ENCODE data around the gene GTF2A1. TPM values are rescaled to one million over a fixed set of nuclear protein-coding genes. Genes with fewer than 3 reads are reported as not detected.

GTF2A1 gene
- total RNA-seq, 1 donor from 2014 or later: 40.9 TPM

- H3K9me3 Mint-ChIP-seq: no peaks in the 10 kb centered on the region
- H3K4me3 Mint-ChIP-seq: no peak overlapping the region
- H3K27ac Mint-ChIP-seq: no peak overlapping the region
- DNase-seq (ENCODE audit: extremely low spot score, unreplicated experiment): no peak
- no peaks in the 10 kb centered on the region for H3K27me3 Mint-ChIP-seq
- no peak for TF ChIP-seq CTCF (conservative IDR thresholded peaks at IDR 0.05)
- H3K4me1 Mint-ChIP-seq (ENCODE audit: unreplicated experiment): no peaks in the 10 kb centered on the region
- H3K36me3 Mint-ChIP-seq: no peaks in the 10 kb centered on the region
Observed at GRCh38 chr14:81137316-81137715, 83.4 kb downstream of the GTF2A1 start.

GRCh38 chr14:81133400-81133799 is 87.4 kb downstream of the GTF2A1 start:
- no peaks in the 10 kb centered on the region for H3K9me3 Mint-ChIP-seq
- no peak for DNase-seq (ENCODE audit: extremely low spot score, unreplicated experiment)
- H3K36me3 Mint-ChIP-seq: no peaks in the 10 kb centered on the region
- H3K27ac Mint-ChIP-seq: no peak overlapping the region
- no peak for TF ChIP-seq CTCF (conservative IDR thresholded peaks at IDR 0.05)
- no peak overlapping the region for H3K4me3 Mint-ChIP-seq
- H3K4me1 Mint-ChIP-seq (ENCODE audit: unreplicated experiment): no peaks in the 10 kb centered on the region
- no peaks in the 10 kb centered on the region for H3K27me3 Mint-ChIP-seq

- TF ChIP-seq CTCF (conservative IDR thresholded peaks at IDR 0.05): no peak
- Mint-ChIP-seq H3K4me1 (ENCODE audit: unreplicated experiment) (no peaks in the 10 kb centered on the region), H3K27me3 (no peaks in the 10 kb centered on the region), H3K4me3 (no peak overlapping the region), H3K9me3 (no peaks in the 10 kb centered on the region), H3K36me3 (no peaks in the 10 kb centered on the region), H3K27ac (no peak overlapping the region)
- no peak for DNase-seq (ENCODE audit: extremely low spot score, unreplicated experiment)
Observed at GRCh38 chr14:81132468-81132867, 88.3 kb downstream of the GTF2A1 start.

- TF ChIP-seq CTCF (conservative IDR thresholded peaks at IDR 0.05): no peak
- Mint-ChIP-seq H3K9me3 (no peaks in the 10 kb centered on the region), H3K4me1 (ENCODE audit: unreplicated experiment) (no peaks in the 10 kb centered on the region), H3K27ac (no peak overlapping the region), H3K36me3 (no peaks in the 10 kb centered on the region), H3K27me3 (no peaks in the 10 kb centered on the region), H3K4me3 (no peak overlapping the region)
- DNase-seq (ENCODE audit: extremely low spot score, unreplicated experiment): no peak
Observed at GRCh38 chr14:81129242-81129641, 91.5 kb downstream of the GTF2A1 start.

GRCh38 chr14:81127785-81128184 is 93.0 kb downstream of the GTF2A1 start:
- Mint-ChIP-seq H3K36me3 (no peaks in the 10 kb centered on the region), H3K4me3 (no peak overlapping the region), H3K27me3 (no peaks in the 10 kb centered on the region), H3K9me3 (no peaks in the 10 kb centered on the region), H3K4me1 (ENCODE audit: unreplicated experiment) (no peaks in the 10 kb centered on the region), H3K27ac (no peak overlapping the region)
- no peak for TF ChIP-seq CTCF (conservative IDR thresholded peaks at IDR 0.05)
- no peak for DNase-seq (ENCODE audit: extremely low spot score, unreplicated experiment)

- no peak for DNase-seq (ENCODE audit: extremely low spot score, unreplicated experiment)
Observed at GRCh38 chr14:81125536-81125935, 95.2 kb downstream of the GTF2A1 start.

More at GRCh38 chr14:81125536-81125935, 95.2 kb downstream of the GTF2A1 start:
- Mint-ChIP-seq H3K9me3 (no peaks in the 10 kb centered on the region), H3K36me3 (no peaks in the 10 kb centered on the region), H3K4me1 (ENCODE audit: unreplicated experiment) (no peaks in the 10 kb centered on the region), H3K4me3 (no peak overlapping the region), H3K27me3 (no peaks in the 10 kb centered on the region), H3K27ac (no peak overlapping the region)
- no peak for TF ChIP-seq CTCF (conservative IDR thresholded peaks at IDR 0.05)

All from type B pancreatic cell (in vitro differentiated cells).